ENCODE measurements around the gene NSD2. TPM values are rescaled to one million over a fixed set of nuclear protein-coding genes. Genes with fewer than 3 reads are reported as not detected.
A peak's percentile ranks its signal among the peaks of the same experiment; 100 is the strongest.

NSD2 gene
- total RNA-seq, 1 experiment from 2014 or later, result 109 TPM

DNA sequence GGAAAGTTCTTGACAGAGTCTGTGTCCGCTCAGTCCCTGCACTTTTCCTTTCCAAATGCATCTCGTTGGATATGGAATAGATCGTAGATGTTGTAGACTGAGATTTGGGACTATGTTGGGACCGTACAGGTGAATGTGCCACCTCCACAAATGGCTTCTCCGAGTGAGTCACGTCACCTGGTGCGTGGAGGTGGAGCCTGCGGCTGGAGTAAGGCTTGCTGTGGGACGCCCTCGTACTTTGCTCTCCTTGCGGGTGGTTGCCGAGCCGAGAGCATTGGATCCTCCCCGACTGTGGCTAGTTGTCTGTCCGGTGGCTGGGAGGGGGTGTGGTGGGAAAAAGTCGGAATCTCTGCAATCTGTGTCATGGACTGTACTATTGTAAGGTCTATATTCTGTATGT, 77.0 kb downstream of the NSD2 start:
- Mint-ChIP-seq H3K27me3 (ENCODE audit: insufficient read depth, unreplicated experiment) (no peaks in the 10 kb centered on the region), H3K4me3 (ENCODE audit: unreplicated experiment) (no peak overlapping the region), H3K36me3 (ENCODE audit: insufficient read depth, unreplicated experiment) (peaks cover 23% of the 10 kb centered on the region), H3K9me3 (ENCODE audit: unreplicated experiment) (no peaks in the 10 kb centered on the region), H3K4me1 (ENCODE audit: insufficient read depth, unreplicated experiment) (no peaks in the 10 kb centered on the region), H3K27ac (ENCODE audit: low read depth, unreplicated experiment) (no peak overlapping the region)
- ChIA-PET CTCF (no interaction called here), POLR2A (no interaction called here)
- no TSS peak for BruUV-seq (replicated peaks)
- intact Hi-C loops (cut with micrococcal nuclease), result no loop called here
- TF ChIP-seq, protein P1, sequence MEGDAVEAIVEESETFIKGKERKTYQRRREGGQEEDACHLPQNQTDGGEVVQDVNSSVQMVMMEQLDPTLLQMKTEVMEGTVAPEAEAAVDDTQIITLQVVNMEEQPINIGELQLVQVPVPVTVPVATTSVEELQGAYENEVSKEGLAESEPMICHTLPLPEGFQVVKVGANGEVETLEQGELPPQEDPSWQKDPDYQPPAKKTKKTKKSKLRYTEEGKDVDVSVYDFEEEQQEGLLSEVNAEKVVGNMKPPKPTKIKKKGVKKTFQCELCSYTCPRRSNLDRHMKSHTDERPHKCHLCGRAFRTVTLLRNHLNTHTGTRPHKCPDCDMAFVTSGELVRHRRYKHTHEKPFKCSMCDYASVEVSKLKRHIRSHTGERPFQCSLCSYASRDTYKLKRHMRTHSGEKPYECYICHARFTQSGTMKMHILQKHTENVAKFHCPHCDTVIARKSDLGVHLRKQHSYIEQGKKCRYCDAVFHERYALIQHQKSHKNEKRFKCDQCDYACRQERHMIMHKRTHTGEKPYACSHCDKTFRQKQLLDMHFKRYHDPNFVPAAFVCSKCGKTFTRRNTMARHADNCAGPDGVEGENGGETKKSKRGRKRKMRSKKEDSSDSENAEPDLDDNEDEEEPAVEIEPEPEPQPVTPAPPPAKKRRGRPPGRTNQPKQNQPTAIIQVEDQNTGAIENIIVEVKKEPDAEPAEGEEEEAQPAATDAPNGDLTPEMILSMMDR (IDR thresholded peaks at IDR 0.05; ENCODE audit: unreplicated experiment), result no peak
- no peak for DNase-seq (ENCODE audit: unreplicated experiment)

DNA sequence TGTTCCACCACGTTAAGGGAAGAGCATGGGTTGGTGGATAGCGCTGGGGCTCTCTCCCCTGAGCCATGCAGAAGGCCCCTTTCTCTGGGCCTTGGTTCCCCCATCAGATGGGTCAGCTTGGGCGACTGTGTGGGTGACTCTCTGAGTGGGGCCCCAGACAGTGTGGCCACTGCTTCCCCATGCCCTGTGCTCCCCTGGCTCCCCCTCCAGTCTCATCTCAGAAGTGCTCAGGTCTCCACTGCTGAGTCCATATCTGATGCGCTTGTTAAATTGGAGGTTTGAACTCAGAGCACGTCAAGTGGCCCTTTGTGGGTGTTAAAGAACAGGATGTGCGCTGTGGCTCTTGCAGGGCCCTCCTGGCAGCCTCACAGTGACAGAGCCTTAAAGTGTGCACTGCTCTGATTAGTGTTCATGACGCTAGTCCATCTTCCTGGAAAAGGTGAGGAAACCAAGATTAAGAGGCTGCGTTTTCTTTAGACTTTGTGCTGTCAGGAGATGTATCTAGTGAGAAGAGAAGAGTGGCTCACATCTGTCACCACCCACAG, 77.8 kb downstream of the NSD2 start:
- H3K4me3 Mint-ChIP-seq (ENCODE audit: unreplicated experiment), result no peak overlapping the region
- CTCF ChIA-PET, result interaction anchor here (0.7 kb wide), 2 partner anchors 48 to 139 kb away, joined by 3 read pairs; no protein-coding TSS in a partner anchor
- no peak overlapping the region for H3K27ac Mint-ChIP-seq (ENCODE audit: low read depth, unreplicated experiment)
- no peaks in the 10 kb centered on the region for H3K27me3 Mint-ChIP-seq (ENCODE audit: insufficient read depth, unreplicated experiment)
- POLR2A ChIA-PET, result interaction anchor here (0.6 kb wide), 1 partner anchor 15 kb away, joined by 3 read pairs; no protein-coding TSS in a partner anchor
- no peak for DNase-seq (ENCODE audit: unreplicated experiment)
- peaks cover 22% of the 10 kb centered on the region for H3K36me3 Mint-ChIP-seq (ENCODE audit: insufficient read depth, unreplicated experiment)
- H3K9me3 Mint-ChIP-seq (ENCODE audit: unreplicated experiment), result no peaks in the 10 kb centered on the region
- BruUV-seq (replicated peaks), result no TSS peak
- H3K4me1 Mint-ChIP-seq (ENCODE audit: insufficient read depth, unreplicated experiment), result no peaks in the 10 kb centered on the region
- TF ChIP-seq, protein P1 (IDR thresholded peaks at IDR 0.05; ENCODE audit: unreplicated experiment), result no peak
- intact Hi-C loops (cut with micrococcal nuclease), result no loop called here

DNA sequence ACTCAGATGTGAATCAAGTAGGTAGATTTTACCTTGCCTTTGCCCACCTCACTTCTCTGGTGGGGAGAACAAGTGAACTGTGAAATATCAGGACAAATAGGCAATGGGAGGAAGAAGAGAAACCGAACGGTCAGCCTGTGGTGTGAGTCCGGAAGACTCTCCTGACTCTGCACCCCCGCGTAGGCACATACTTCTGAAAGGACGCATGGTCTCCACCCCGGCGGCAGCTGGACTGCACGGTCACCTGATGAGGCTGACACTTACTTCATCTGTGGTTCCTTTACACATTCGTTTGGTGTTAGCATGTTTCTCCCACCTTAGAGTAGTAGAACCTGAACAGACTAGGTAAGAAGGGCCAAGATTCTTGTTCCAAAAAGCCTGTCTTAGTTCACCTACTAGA, 79.2 kb downstream of the NSD2 start:
- BruUV-seq (replicated peaks), result no TSS peak
- DNase-seq (ENCODE audit: unreplicated experiment), result no peak
- Mint-ChIP-seq H3K4me1 (ENCODE audit: insufficient read depth, unreplicated experiment) (no peaks in the 10 kb centered on the region), H3K27ac (ENCODE audit: low read depth, unreplicated experiment) (no peak overlapping the region), H3K4me3 (ENCODE audit: unreplicated experiment) (no peak overlapping the region), H3K36me3 (ENCODE audit: insufficient read depth, unreplicated experiment) (peaks cover 31% of the 10 kb centered on the region), H3K9me3 (ENCODE audit: unreplicated experiment) (no peaks in the 10 kb centered on the region), H3K27me3 (ENCODE audit: insufficient read depth, unreplicated experiment) (no peaks in the 10 kb centered on the region)
- CTCF ChIA-PET, result no interaction called here
- POLR2A ChIA-PET, result no interaction called here
- intact Hi-C loops (cut with micrococcal nuclease), result no loop called here
- TF ChIP-seq, protein P1 (IDR thresholded peaks at IDR 0.05; ENCODE audit: unreplicated experiment), result no peak

DNA sequence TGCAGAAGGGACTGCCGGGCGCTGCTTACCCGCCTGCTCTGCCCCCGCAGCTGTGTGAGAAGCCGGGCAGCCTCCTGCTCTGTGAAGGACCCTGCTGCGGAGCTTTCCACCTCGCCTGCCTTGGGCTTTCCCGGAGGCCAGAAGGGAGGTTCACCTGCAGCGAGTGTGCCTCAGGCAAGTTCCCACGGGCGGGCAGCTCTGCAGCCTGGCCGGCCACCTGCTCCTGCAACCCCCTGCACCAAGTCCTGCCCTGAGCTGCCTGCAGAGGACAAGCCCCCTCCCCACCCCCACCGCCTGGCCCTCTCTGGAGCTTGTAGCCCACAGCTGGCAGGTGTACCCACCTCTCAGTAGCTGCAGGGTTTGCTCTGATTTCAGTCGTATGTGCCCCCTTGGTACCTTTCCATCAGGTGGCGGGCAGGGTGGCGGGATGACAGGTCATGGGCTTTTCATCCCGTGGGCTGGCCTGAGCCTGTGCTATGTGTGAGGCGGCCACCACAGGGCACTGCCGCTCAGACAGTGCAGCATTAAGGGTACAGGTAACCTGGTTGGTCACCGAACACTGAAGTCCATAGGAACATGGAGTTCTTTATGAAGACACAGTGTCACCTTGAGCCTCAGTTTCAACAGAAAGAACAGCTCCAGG, 81.0 kb downstream of the NSD2 start:
- H3K4me3 Mint-ChIP-seq (ENCODE audit: unreplicated experiment), result no peak overlapping the region
- ChIA-PET POLR2A (no interaction called here), CTCF (no interaction called here)
- TF ChIP-seq, protein P1 (IDR thresholded peaks at IDR 0.05; ENCODE audit: unreplicated experiment), result no peak
- no peaks in the 10 kb centered on the region for H3K4me1 Mint-ChIP-seq (ENCODE audit: insufficient read depth, unreplicated experiment)
- peak overlapping the region; percentile 57 for H3K27ac Mint-ChIP-seq (ENCODE audit: low read depth, unreplicated experiment)
- H3K27me3 Mint-ChIP-seq (ENCODE audit: insufficient read depth, unreplicated experiment), result no peaks in the 10 kb centered on the region
- no TSS peak for BruUV-seq (replicated peaks)
- peaks cover 38% of the 10 kb centered on the region for H3K36me3 Mint-ChIP-seq (ENCODE audit: insufficient read depth, unreplicated experiment)
- DNase-seq (ENCODE audit: unreplicated experiment), result no peak
- H3K9me3 Mint-ChIP-seq (ENCODE audit: unreplicated experiment), result no peaks in the 10 kb centered on the region
- intact Hi-C loops (cut with micrococcal nuclease), result no loop called here
